Tibial nerve (tissue), 4 donors: ENCODE data around the gene GBGT1. TPM values are rescaled to one million over a fixed set of nuclear protein-coding genes. Genes with fewer than 3 reads are reported as not detected.

Source experiments
- DNase-seq, 2 donors: peaks; one replicate each; pipeline ENCODE4 v3.0.0-alpha.2; 2019; ENCODE audit warnings: low spot score in 2 of 2
- H3K27ac ChIP-seq, 4 donors: fragments of 200-600 bp; sonication (generic) in 3 of 4; one replicate each; pipeline ENCODE4 v1.5.1; 2017 to 2019; ENCODE audit warnings: mild to moderate bottlenecking in 1 of 4
- H3K27me3 ChIP-seq, 2 donors: fragments of 200-600 bp; sonication (generic) in 1 of 2; one replicate each; pipeline versions ENCODE4 v1.5.1 to v1.6.0; 2017 to 2019
- H3K36me3 ChIP-seq, 3 donors: fragments of 200-600 bp; sonication (generic); one replicate each; pipeline ENCODE4 v1.5.1; 2018 to 2019
- H3K4me1 ChIP-seq, 4 donors: fragments of 200-600 bp; sonication (generic) in 3 of 4; one replicate each; pipeline ENCODE4 v1.5.1; 2017 to 2019
- H3K4me3 ChIP-seq, 4 donors: fragments of 200-600 bp; sonication (generic) in 3 of 4; one replicate each; pipeline ENCODE4 v1.5.1; 2017 to 2019; ENCODE audit warnings: mild to moderate bottlenecking in 1 of 4, moderate library complexity in 1 of 4
- H3K9me3 ChIP-seq, 4 donors: fragments of 200-600 bp; sonication (generic) in 3 of 4; one replicate each; pipeline ENCODE4 v1.5.1; 2017 to 2019
- CTCF ChIP-seq, 5 experiments: fragments of 200-600 bp in 3 of 5; fragments of 450-650 bp in 2 of 5; sonication (generic) in 3 of 5; IDR thresholded peaks; one replicate each; pipeline ENCODE4 v1.5.1; 2016 to 2019; ENCODE audit warnings: antibody characterized with exemption in 5 of 5, mild to moderate bottlenecking in 3 of 5, moderate library complexity in 2 of 5
- EP300 ChIP-seq, 2 donors: sonication (generic); formaldehyde crosslinking; IDR thresholded peaks; one replicate each; pipeline ENCODE4 v1.6.1; 2017; ENCODE audit warnings: antibody characterized with exemption in 2 of 2, mild to moderate bottlenecking in 1 of 2
- POLR2A ChIP-seq, 2 donors: fragments of 450-650 bp; IDR thresholded peaks; one replicate each; pipeline ENCODE4 v1.6.1; 2017; ENCODE audit warnings: antibody characterized with exemption in 2 of 2, mild to moderate bottlenecking in 2 of 2, moderate library complexity in 2 of 2
- WGBS, 2 donors: methylation state at CpG; one replicate each; pipeline ENCODE4 v1.1.5; 2018; 5-methylcytosine and 5-hydroxymethylcytosine counted together
- total RNA-seq, 4 donors: library from RNA; depleted of rRNA; stranded (reverse); fragments of >200 nt; gene quantifications; one replicate each; pipeline ENCODE4 v1.1.0, GENCODE V29; 2016

The GBGT1 gene
- total RNA-seq, 4 donors from 2014 or later, result 15.3 to 63.3 (median 36.8) TPM

- TF ChIP-seq EP300 (IDR thresholded peaks at IDR 0.05) (peak in 1 of 2 donors; percentile 6), CTCF (IDR thresholded peaks at IDR 0.05) (no peak), POLR2A (IDR thresholded peaks at IDR 0.05) (no peak)
- no peaks in the 10 kb centered on the region for H3K9me3 ChIP-seq
- no peaks in the 10 kb centered on the region for H3K36me3 ChIP-seq
- DNase-seq, result no peak
- peaks cover 0 to 83% (median 73%) of the 10 kb centered on the region in 4 donors for H3K4me1 ChIP-seq
- H3K27me3 ChIP-seq, result no peaks in the 10 kb centered on the region
- peak overlapping the region; percentile 39 to 94 (median 90) for H3K27ac ChIP-seq
- H3K4me3 ChIP-seq, result peak overlapping the region; percentile 75 to 92 (median 84)
- WGBS, 2 donors, result 16 to 22% methylated on average over 18 to 19 of the region's 21 CpGs
Measured at GRCh38 chr9:133119846-133120500, 43.7 kb downstream of the GBGT1 start.

- no peaks in the 10 kb centered on the region for H3K27me3 ChIP-seq
- TF ChIP-seq EP300 (IDR thresholded peaks at IDR 0.05), result peak in 1 of 2 donors; percentile 21
- no peak for TF ChIP-seq CTCF (IDR thresholded peaks at IDR 0.05)
- 24 to 43% methylated on average over 14 to 16 of the region's 21 CpGs for WGBS, 2 donors
- peaks cover 0 to 89% (median 80%) of the 10 kb centered on the region in 4 donors for H3K4me1 ChIP-seq
- DNase-seq, result no peak
- H3K9me3 ChIP-seq, result no peaks in the 10 kb centered on the region
- peak overlapping the region; percentile 75 to 92 (median 84) for H3K4me3 ChIP-seq
- no peaks in the 10 kb centered on the region for H3K36me3 ChIP-seq
- H3K27ac ChIP-seq, result peak overlapping the region; percentile 39 to 94 (median 90)
Measured at GRCh38 chr9:133119103-133119845, 44.4 kb downstream of the GBGT1 start.

- no peak for TF ChIP-seq CTCF (IDR thresholded peaks at IDR 0.05)
- TF ChIP-seq EP300 (IDR thresholded peaks at IDR 0.05), result no peak
- TF ChIP-seq POLR2A (IDR thresholded peaks at IDR 0.05), result no peak
- DNase-seq, result no peak
- Histone ChIP-seq H3K9me3 (no peaks in the 10 kb centered on the region), H3K27ac (peak overlapping the region in 3 of 4 donors; percentile 90 to 94 (median 91)), H3K36me3 (no peaks in the 10 kb centered on the region), H3K27me3 (no peaks in the 10 kb centered on the region), H3K4me1 (peaks cover 0 to 96% (median 87%) of the 10 kb centered on the region in 4 donors), H3K4me3 (no peak overlapping the region)
- 73 to 88% methylated on average over 3 of the region's 3 CpGs for WGBS, 2 donors
Measured at GRCh38 chr9:133118568-133118967, 45.1 kb downstream of the GBGT1 start.

GRCh38 chr9:133118179-133118520 is 45.6 kb downstream of the GBGT1 start:
- WGBS, 2 donors, result 78 to 94% methylated on average over 3 of the region's 3 CpGs
- H3K9me3 ChIP-seq, result no peaks in the 10 kb centered on the region
- H3K4me3 ChIP-seq, result no peak overlapping the region
- no peak overlapping the region for H3K27ac ChIP-seq
- no peaks in the 10 kb centered on the region for H3K27me3 ChIP-seq
- H3K36me3 ChIP-seq, result no peaks in the 10 kb centered on the region
- no peak for DNase-seq
- TF ChIP-seq EP300 (IDR thresholded peaks at IDR 0.05) (no peak), POLR2A (IDR thresholded peaks at IDR 0.05) (no peak), CTCF (IDR thresholded peaks at IDR 0.05) (no peak)
- peaks cover 0 to 96% (median 88%) of the 10 kb centered on the region in 4 donors for H3K4me1 ChIP-seq
